Fibroblast of pulmonary artery (primary cell): ENCODE measurements around the gene RNF224.

Experiments used
- DNase-seq: peaks from one replicate; pipeline ENCODE4 v3.0.0-alpha.2; 2010; ENCODE audit warnings: low read depth
- H3K4me3 ChIP-seq: replicated peaks from 2 replicates; pipeline ENCODE4 v1.5.1; 2011; ENCODE audit warnings: low read depth, mild to moderate bottlenecking, control low read depth, low read length, moderate library complexity
- CTCF ChIP-seq: IDR thresholded peaks from 2 replicates; pipeline ENCODE4 v1.5.1; 2011; ENCODE audit warnings: mild to moderate bottlenecking, control low read depth, low read length, inconsistent platforms; ENCODE audit errors: missing control alignments

The RNF224 gene

GRCh38 chr9:137227853-137228505, 677 bp downstream of the RNF224 start:
- no peak overlapping the region for H3K4me3 ChIP-seq
- no peak for TF ChIP-seq CTCF
- DNase-seq = no peak

- TF ChIP-seq CTCF = no peak
- H3K4me3 ChIP-seq = no peak overlapping the region
- no peak for DNase-seq
Observed at GRCh38 chr9:137228506-137228967, 1.2 kb downstream of the RNF224 start.

- no peak for TF ChIP-seq CTCF
- no peak overlapping the region for H3K4me3 ChIP-seq
- no peak for DNase-seq
Observed at GRCh38 chr9:137228968-137229896, 1.9 kb downstream of the RNF224 start.

- DNase-seq = no peak
- no peak for TF ChIP-seq CTCF
- H3K4me3 ChIP-seq = no peak overlapping the region
Observed at GRCh38 chr9:137229903-137230704, 2.8 kb downstream of the RNF224 start.

- H3K4me3 ChIP-seq = no peak within 1 kb of the TSS
- no peak for DNase-seq
- TF ChIP-seq CTCF = no peak
Observed at GRCh38 chr9:137230705-137231371, 3.5 kb downstream of the RNF224 start, which contains the start of gene SLC34A3. TSS of gene SLC34A3 (plus strand) at chr9:137230901. CDS start at chr9:137231703, 802 bp downstream.

GRCh38 chr9:137231372-137232039, 4.2 kb downstream of the RNF224 start:
- DNase-seq = no peak
- no peak overlapping the region for H3K4me3 ChIP-seq

More at GRCh38 chr9:137231372-137232039, 4.2 kb downstream of the RNF224 start:
- TF ChIP-seq CTCF = no peak
